ENCODE data around the gene MYBPHL. TPM values are rescaled to one million over a fixed set of nuclear protein-coding genes. Genes with fewer than 3 reads are reported as not detected.
"Not testable (repeated sequence)": the region's sequence is repeated elsewhere in the genome, so short reads cannot be mapped to it uniquely, and the experiment has no call there.

MYBPHL gene
- total RNA-seq: 0.76 TPM

- ATAC-seq: peak; percentile 6
Measured at GRCh38 chr1:109306832-109307273, at the start of gene MYBPHL. MYBPHL (minus strand) TSS chr1:109307011; CDS start chr1:109306991, 20 bp downstream.

GRCh38 chr1:109356505-109356904 is 49.7 kb upstream of the MYBPHL start:
- no peak for ATAC-seq

GRCh38 chr1:109354929-109355328 is 48.1 kb upstream of the MYBPHL start:
- ATAC-seq: no peak

GRCh38 chr1:109351457-109351856 is 44.6 kb upstream of the MYBPHL start:
- peak; percentile 20 for ATAC-seq

- ATAC-seq: no peak
Measured at GRCh38 chr1:109350655-109351054, 43.8 kb upstream of the MYBPHL start.

GRCh38 chr1:109350182-109350581 is 43.4 kb upstream of the MYBPHL start:
- ATAC-seq: no peak

- no peak for ATAC-seq
Measured at GRCh38 chr1:109347511-109347910, 40.7 kb upstream of the MYBPHL start.

GRCh38 chr1:109341944-109342930 is 35.4 kb upstream of the MYBPHL start:
- no peak for ATAC-seq

- no peak for ATAC-seq
Measured at GRCh38 chr1:109338608-109339007, 31.8 kb upstream of the MYBPHL start.

GRCh38 chr1:109338091-109338490 is 31.3 kb upstream of the MYBPHL start:
- no peak for ATAC-seq

- ATAC-seq: no peak
Measured at GRCh38 chr1:109335091-109335490, 28.3 kb upstream of the MYBPHL start.

GRCh38 chr1:109331113-109331512 is 24.3 kb upstream of the MYBPHL start:
- no peak for ATAC-seq

- ATAC-seq: no peak
Measured at GRCh38 chr1:109327285-109327684, 20.5 kb upstream of the MYBPHL start.

GRCh38 chr1:109322974-109323373 is 16.2 kb upstream of the MYBPHL start:
- no peak for ATAC-seq

- no peak for ATAC-seq
Measured at GRCh38 chr1:109319114-109319513, 12.3 kb upstream of the MYBPHL start.

- no peak for ATAC-seq
Measured at GRCh38 chr1:109316506-109316905, 9.7 kb upstream of the MYBPHL start.

- ATAC-seq: no peak
Measured at GRCh38 chr1:109315288-109315687, 8.5 kb upstream of the MYBPHL start.

GRCh38 chr1:109314795-109315194 is 8.0 kb upstream of the MYBPHL start:
- no peak for ATAC-seq

- ATAC-seq: no peak
Measured at GRCh38 chr1:109312978-109313775, 6.4 kb upstream of the MYBPHL start.

- ATAC-seq: no peak
Measured at GRCh38 chr1:109312246-109312645, 5.4 kb upstream of the MYBPHL start.

- ATAC-seq: no peak
Measured at GRCh38 chr1:109309347-109309746, 2.5 kb upstream of the MYBPHL start.

- no peak for ATAC-seq
Measured at GRCh38 chr1:109307274-109308021, 637 bp upstream of the MYBPHL start.

- not testable (repeated sequence) for ATAC-seq
Measured at GRCh38 chr1:109305991-109306390, 820 bp downstream of the MYBPHL start.
